T-cell (primary cell): ENCODE measurements around the gene UBLCP1. TPM values are rescaled to one million over a fixed set of nuclear protein-coding genes. Genes with fewer than 3 reads are reported as not detected.

Experiments used
- ATAC-seq, 4 experiments: fragments of 200-7000 bp in 3 of 4; fragments of 150-1000 bp in 1 of 4; cut with Tn5 transposase; replicated peaks in 1 of 4; 1 replicate in 3 of 4; 2 replicates in 1 of 4; pipeline ENCODE4 v1.10.0; 2021; ENCODE audit warnings: moderate library complexity in 3 of 4, mild to moderate bottlenecking in 2 of 4, moderate number of reproducible peaks in 1 of 4
- CTCF ChIA-PET, 2 donors: fragments of 300-600 bp; sonication (Branson Sonifier 250); formaldehyde crosslinking; loops; one replicate each; lab custom pipeline; 2022; ENCODE audit warnings: antibody characterized with exemption in 2 of 2; lab: Charles Lee
- POLR2A ChIA-PET, 2 donors: fragments of 300-600 bp; sonication (Branson Sonifier 250); formaldehyde crosslinking; loops; one replicate each; lab custom pipeline; 2022; ENCODE audit warnings: antibody characterized with exemption in 2 of 2; lab: Charles Lee
- DNase-seq, 35 experiments: peaks; one replicate each; pipeline versions ENCODE4 v3.0.0 to v3.0.0-alpha.2; 2013 to 2023
- H3K27ac ChIP-seq: one replicate; pipeline ENCODE4 v1.5.1; 2013; ENCODE audit warnings: low read length
- H3K27me3 ChIP-seq, 2 experiments: replicated peaks in 1 of 2; 1 replicate in 1 of 2; 2 replicates in 1 of 2; pipeline versions ENCODE4 v1.6.1 to v1.7.0; 2013; ENCODE audit warnings: low read length in 1 of 2, mixed read lengths in 1 of 2; ENCODE audit not compliant: control insufficient read depth in 2 of 2, insufficient read depth in 2 of 2; ENCODE audit errors: extremely low read depth in 1 of 2
- H3K36me3 ChIP-seq, 2 donors: 1 replicate in 1 of 2; 2 replicates in 1 of 2; pipeline versions ENCODE4 v1.6.1 to v1.7.0; 2013; ENCODE audit warnings: low read length in 1 of 2; ENCODE audit not compliant: control insufficient read depth in 2 of 2, insufficient read depth in 1 of 2; ENCODE audit errors: extremely low read depth in 1 of 2
- H3K4me1 ChIP-seq, 2 experiments: 1 replicate in 1 of 2; 2 replicates in 1 of 2; pipeline versions ENCODE4 v1.6.1 to v1.7.0; 2013; ENCODE audit warnings: low read length in 2 of 2, mixed read lengths in 1 of 2; ENCODE audit not compliant: insufficient read depth in 2 of 2, control insufficient read depth in 1 of 2; ENCODE audit errors: extremely low read depth in 1 of 2
- H3K4me3 ChIP-seq, 2 donors: 1 replicate in 1 of 2; 2 replicates in 1 of 2; pipeline versions ENCODE4 v1.5.1 to v1.7.0; 2013; ENCODE audit warnings: mild to moderate bottlenecking in 2 of 2, low read length in 1 of 2, moderate library complexity in 1 of 2; ENCODE audit not compliant: control insufficient read depth in 1 of 2; ENCODE audit errors: extremely low read depth in 1 of 2
- H3K9me3 ChIP-seq: 2 replicates; pipeline ENCODE4 v1.7.0; 2013
- H3K27ac Mint-ChIP-seq, 2 donors: one replicate each; pipeline ENCODE4 v1.8.0; 2020 to 2021; ENCODE audit warnings: mild to moderate bottlenecking in 2 of 2, mixed read lengths in 2 of 2
- H3K27me3 Mint-ChIP-seq, 2 donors: one replicate each; pipeline ENCODE4 v1.8.0; 2021 to 2022; ENCODE audit warnings: mixed read lengths in 2 of 2
- H3K36me3 Mint-ChIP-seq: one replicate; pipeline ENCODE4 v1.8.0; 2021; ENCODE audit warnings: mixed read lengths
- H3K4me1 Mint-ChIP-seq, 3 donors: one replicate each; pipeline ENCODE4 v1.8.0; 2020 to 2022; ENCODE audit warnings: mixed read lengths in 3 of 3, mild to moderate bottlenecking in 1 of 3
- H3K4me3 Mint-ChIP-seq, 3 donors: one replicate each; pipeline ENCODE4 v1.8.0; 2020 to 2022; ENCODE audit warnings: mild to moderate bottlenecking in 3 of 3, mixed read lengths in 3 of 3, moderate library complexity in 3 of 3
- H3K9me3 Mint-ChIP-seq, 3 donors: one replicate each; pipeline ENCODE4 v1.8.0; 2020 to 2022; ENCODE audit warnings: mixed read lengths in 3 of 3
- WGBS: methylation state at CpG from one replicate; pipeline ENCODE4 v1.1.5; 2013; ENCODE audit warnings: missing lambda C conversion rate; ENCODE audit not compliant: insufficient coverage; 5-methylcytosine and 5-hydroxymethylcytosine counted together
- total RNA-seq, 35 experiments: library from RNA in 6 of 35; stranded (reverse) in 6 of 35; fragments of 120-200 nt in 1 of 35; gene quantifications; one replicate each; pipeline versions ENCODE4 v1.2.1 to v1.2.4 and lab custom pipeline; 2013 to 2026

UBLCP1 gene
- total RNA-seq, 5 donors from 2014 or later (not counting 1 experiment from before 2014, with no cell fraction given) = 22.3 to 29.4 (median 27.4) TPM

DNA sequence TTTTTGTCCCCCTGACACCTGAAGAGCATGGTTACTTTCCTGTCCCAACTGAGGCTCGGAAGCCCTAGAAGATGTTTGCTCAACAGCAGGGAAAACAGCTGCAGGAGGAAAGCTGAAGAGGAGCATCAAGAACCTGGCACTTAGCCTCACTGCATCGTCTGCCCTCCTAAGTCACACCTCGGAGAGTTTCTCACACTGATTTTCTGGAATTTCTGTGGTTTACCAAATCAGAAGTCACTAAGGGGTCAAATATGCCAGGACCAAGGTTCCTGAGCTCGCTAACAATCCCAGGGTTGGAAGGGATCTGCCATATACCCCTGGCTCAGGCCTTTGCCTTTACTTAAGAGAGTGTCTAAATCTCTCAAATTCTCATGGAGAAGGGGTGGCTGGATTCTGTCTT is 61.9 kb downstream of the UBLCP1 start:
- Mint-ChIP-seq H3K27me3 (peaks cover 4 to 10% of the 10 kb centered on the region in 2 donors), H3K4me1 (peaks cover 0 to 1% (median 0%) of the 10 kb centered on the region in 3 donors), H3K27ac (no peak overlapping the region), H3K36me3 (no peaks in the 10 kb centered on the region), H3K4me3 (no peak overlapping the region), H3K9me3 (no peaks in the 10 kb centered on the region)
- Histone ChIP-seq H3K36me3 (no peaks in the 10 kb centered on the region), H3K27me3 (no peaks in the 10 kb centered on the region), H3K4me1 (no peaks in the 10 kb centered on the region), H3K27ac (no peak overlapping the region), H3K4me3 (no peak overlapping the region), H3K9me3 (no peaks in the 10 kb centered on the region)
- no peak for DNase-seq
- ChIA-PET POLR2A (no interaction called here), CTCF (interaction anchor here in 1 of 2 donors (1.8 kb wide), 1 partner anchor 168 kb away, joined by 7 read pairs; no protein-coding TSS in a partner anchor)
- 79% methylated on average over 3 of the region's 4 CpGs for WGBS
- no peak for ATAC-seq

DNA sequence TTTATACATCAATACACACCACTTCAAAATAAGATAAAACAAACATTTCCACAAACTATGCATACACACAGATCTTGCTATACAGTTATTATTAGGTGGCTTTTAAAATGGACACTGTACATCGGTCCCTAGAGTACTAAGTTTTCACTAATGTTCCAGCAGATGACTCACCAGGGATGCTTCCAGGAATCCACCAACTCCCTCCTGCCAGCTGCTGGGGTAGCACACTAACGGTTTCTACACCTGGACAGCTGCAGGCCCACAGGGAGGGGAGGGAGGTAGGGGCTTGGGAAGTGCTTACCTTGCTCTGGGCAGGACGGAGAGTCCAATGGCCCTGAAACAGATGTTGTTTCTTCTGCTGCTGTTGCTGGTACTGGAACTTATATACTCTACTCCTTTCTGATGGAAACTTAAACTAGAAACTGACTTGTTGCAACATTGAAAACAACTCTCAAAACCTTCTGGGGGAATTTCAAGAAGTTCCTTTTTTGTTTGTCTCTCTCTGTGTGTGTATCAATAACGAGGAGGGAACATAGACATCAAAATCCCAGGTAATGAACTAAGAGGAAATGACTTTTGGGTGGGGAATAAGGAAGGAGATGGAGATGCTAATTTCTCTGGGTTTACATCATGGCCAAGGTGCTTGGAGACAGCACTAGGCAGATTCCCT is 67.2 kb downstream of the UBLCP1 start, which contains the start of gene IL12B:
TSS of gene IL12B (minus strand) at position 357 of the 670 bp plus-strand sequence. CDS start 3,705 bp downstream, outside the sequence.
- ChIA-PET CTCF (interaction anchor here (0.6 to 0.7 kb wide), 2 partner anchors 10 to 13 kb away, joined by 3 to 4 read pairs; no protein-coding TSS in a partner anchor), POLR2A (no interaction called here)
- peak within 1 kb of the TSS; percentile 64 to 74 (median 72) for H3K4me3 Mint-ChIP-seq
- peaks cover 4 to 5% of the 10 kb centered on the region in 2 donors for H3K27me3 Mint-ChIP-seq
- no CpG with 5 or more reads among the region's 4 CpGs for WGBS
- H3K9me3 Mint-ChIP-seq = no peaks in the 10 kb centered on the region
- H3K36me3 ChIP-seq = no peaks in the 10 kb centered on the region
- no peak within 1 kb of the TSS for H3K27ac ChIP-seq
- H3K9me3 ChIP-seq = no peaks in the 10 kb centered on the region
- no peak within 1 kb of the TSS for H3K27ac Mint-ChIP-seq
- no peaks in the 10 kb centered on the region for H3K27me3 ChIP-seq
- DNase-seq = no peak
- peaks cover 0 to 13% of the 10 kb centered on the region in 2 experiments for H3K4me1 ChIP-seq
- H3K4me1 Mint-ChIP-seq = peaks cover 18 to 34% (median 19%) of the 10 kb centered on the region in 3 donors
- H3K36me3 Mint-ChIP-seq = no peaks in the 10 kb centered on the region
- H3K4me3 ChIP-seq = peak within 1 kb of the TSS; percentile 8 to 52
- ATAC-seq = no peak

DNA sequence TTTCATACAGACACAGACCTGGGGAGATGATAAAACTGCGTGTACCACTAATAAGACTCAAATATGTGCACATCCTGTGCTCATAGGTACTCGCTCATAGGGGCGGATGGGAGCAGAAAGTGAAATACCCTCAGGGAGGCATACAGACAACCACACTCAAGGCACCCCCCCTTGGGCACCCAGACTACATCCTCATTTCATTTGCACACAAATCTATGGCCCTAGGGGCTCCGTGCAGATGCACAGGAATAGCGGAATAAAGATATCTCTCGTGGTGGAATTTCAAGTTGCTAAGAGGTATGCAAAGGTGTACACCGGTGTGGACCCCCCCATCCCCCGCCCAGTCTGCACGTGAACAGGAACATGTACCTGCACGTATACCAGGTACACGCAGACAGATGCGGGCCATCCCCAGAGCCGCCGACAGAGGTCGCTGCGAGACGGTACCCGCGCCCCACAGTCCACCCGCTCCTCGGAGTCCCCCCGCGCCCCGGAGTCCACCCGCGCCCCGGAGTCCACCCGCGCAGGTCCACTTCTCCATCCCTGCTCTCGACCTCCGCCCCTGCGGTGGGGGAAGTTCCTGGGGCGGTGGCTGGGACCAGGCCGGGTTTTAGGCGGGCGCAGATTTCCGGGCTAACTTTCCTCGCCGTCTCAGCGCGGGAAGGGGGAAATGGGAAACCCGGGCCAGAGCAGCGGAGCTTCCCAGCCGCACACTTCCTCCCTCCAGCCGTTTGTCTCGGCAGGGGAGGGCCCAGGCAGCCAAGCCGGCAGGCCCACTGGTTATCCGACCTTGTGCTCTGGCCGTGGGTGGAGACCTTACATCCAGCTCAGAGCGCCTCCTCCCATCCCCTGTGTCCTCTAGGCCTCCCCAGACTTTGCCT is 68.2 kb downstream of the UBLCP1 start:
- ChIA-PET POLR2A (no interaction called here), CTCF (interaction anchor here (0.5 to 0.6 kb wide), 3 partner anchors 19 to 67 kb away, joined by 3 read pairs; no protein-coding TSS in a partner anchor)
- DNase-seq = peak; percentile 35 to 84 (median 68)
- Mint-ChIP-seq H3K9me3 (no peaks in the 10 kb centered on the region), H3K4me1 (peaks cover 20 to 39% (median 21%) of the 10 kb centered on the region in 3 donors), H3K27me3 (peaks cover 3 to 4% of the 10 kb centered on the region in 2 donors), H3K36me3 (no peaks in the 10 kb centered on the region), H3K27ac (peak overlapping the region in 1 of 2 donors; percentile 44), H3K4me3 (peak overlapping the region; percentile 64 to 74 (median 72))
- no peaks in the 10 kb centered on the region for H3K9me3 ChIP-seq
- H3K4me3 ChIP-seq = peak overlapping the region; percentile 10 to 52
- ATAC-seq = peak; percentile 84 to 93 (median 88)
- peak overlapping the region; percentile 30 for H3K27ac ChIP-seq
- H3K4me1 ChIP-seq = peaks cover 0 to 17% of the 10 kb centered on the region in 2 experiments
- 8% methylated on average over 39 of the region's 50 CpGs for WGBS
- no peaks in the 10 kb centered on the region for H3K27me3 ChIP-seq
- no peaks in the 10 kb centered on the region for H3K36me3 ChIP-seq

DNA sequence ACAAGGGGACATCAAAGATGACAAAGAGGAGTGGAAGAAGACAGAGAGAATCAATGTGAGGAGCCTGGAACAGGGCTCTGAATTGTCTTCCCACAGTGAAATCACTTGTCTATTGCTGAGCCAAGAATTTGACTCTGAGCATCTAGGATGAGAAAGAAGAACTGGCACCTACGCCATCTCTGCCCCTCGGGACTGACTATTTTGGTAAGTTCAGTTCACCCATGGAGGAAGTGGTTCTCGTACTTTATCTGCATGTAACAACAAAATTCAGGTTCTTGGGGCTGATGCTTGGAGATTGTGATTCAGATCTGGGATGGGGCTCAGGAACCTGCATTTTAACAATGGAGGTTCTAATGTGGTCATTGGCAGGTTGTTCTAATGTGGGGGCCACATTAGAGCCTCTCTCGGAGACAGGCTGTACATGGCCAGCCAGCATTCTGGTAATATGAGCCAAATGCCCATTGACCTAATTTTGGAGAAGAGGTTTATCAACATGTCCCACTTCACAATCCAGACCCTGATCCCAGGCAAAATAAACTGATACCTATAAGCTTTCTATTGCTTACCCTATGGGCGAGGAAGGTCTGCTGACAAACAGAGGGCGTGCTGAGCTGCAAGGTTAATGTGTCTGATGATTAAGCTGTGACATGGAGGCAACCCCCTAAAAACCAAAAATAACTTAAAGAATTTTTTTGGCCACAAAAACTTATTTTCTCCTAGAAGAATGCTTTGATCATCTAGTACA is 69.9 kb downstream of the UBLCP1 start:
- Mint-ChIP-seq H3K27ac (peak overlapping the region; percentile 53 to 60), H3K4me1 (peaks cover 36 to 55% (median 38%) of the 10 kb centered on the region in 3 donors), H3K4me3 (no peak overlapping the region), H3K36me3 (no peaks in the 10 kb centered on the region), H3K27me3 (peaks cover 0 to 1% of the 10 kb centered on the region in 2 donors), H3K9me3 (no peaks in the 10 kb centered on the region)
- ChIA-PET POLR2A (no interaction called here), CTCF (interaction anchor here (0.5 to 1.5 kb wide), 6 partner anchors 22 to 1159 kb away, joined by 3 to 8 read pairs (median 4); no protein-coding TSS in a partner anchor)
- DNase-seq (no peak), ATAC-seq (no peak)
- WGBS = 90% methylated on average over 2 of the region's 6 CpGs
- H3K27me3 ChIP-seq = no peaks in the 10 kb centered on the region
- H3K4me1 ChIP-seq = peaks cover 9 to 32% of the 10 kb centered on the region in 2 experiments
- no peaks in the 10 kb centered on the region for H3K36me3 ChIP-seq
- H3K27ac ChIP-seq = no peak overlapping the region
- H3K4me3 ChIP-seq = no peak overlapping the region
- no peaks in the 10 kb centered on the region for H3K9me3 ChIP-seq

DNA sequence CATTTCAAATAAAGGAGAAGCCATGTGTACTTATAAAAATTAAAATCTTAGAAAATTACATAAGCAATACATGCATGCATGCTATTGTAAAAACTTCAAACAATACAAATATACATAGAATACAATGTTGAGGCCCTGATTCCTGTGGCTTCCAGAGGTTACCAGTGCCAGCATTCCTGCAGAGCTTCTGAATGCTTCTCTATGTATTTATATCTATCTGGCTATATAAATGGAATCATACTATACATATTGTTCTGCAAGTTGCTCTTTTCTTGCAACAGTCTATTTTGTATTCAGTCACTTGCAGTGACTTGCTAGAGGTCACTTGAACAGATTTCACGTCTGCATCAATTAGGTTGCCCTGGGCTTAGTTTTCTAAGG is 70.4 kb downstream of the UBLCP1 start:
- H3K27ac ChIP-seq = no peak overlapping the region
- no peaks in the 10 kb centered on the region for H3K27me3 ChIP-seq
- ChIA-PET CTCF (interaction anchor here (0.5 to 1.5 kb wide), 3 partner anchors 51 to 1159 kb away, joined by 4 to 8 read pairs (median 5); no protein-coding TSS in a partner anchor), POLR2A (no interaction called here)
- peaks cover 42 to 61% (median 43%) of the 10 kb centered on the region in 3 donors for H3K4me1 Mint-ChIP-seq
- DNase-seq = no peak
- ATAC-seq = no peak
- H3K9me3 Mint-ChIP-seq = no peaks in the 10 kb centered on the region
- peaks cover 12 to 37% of the 10 kb centered on the region in 2 experiments for H3K4me1 ChIP-seq
- H3K4me3 ChIP-seq = no peak overlapping the region
- no peaks in the 10 kb centered on the region for H3K36me3 ChIP-seq
- no CpG with 5 or more reads among the region's 1 CpG for WGBS
- no peaks in the 10 kb centered on the region for H3K9me3 ChIP-seq
- no peak overlapping the region for H3K4me3 Mint-ChIP-seq
- H3K27ac Mint-ChIP-seq = peak overlapping the region in 1 of 2 donors; percentile 30
- no peaks in the 10 kb centered on the region for H3K36me3 Mint-ChIP-seq
- peaks cover 0 to 1% of the 10 kb centered on the region in 2 donors for H3K27me3 Mint-ChIP-seq
